ENCODE data around the gene PTPRB.

PTPRB gene

GRCh38 chr12:70605976-70606375 lies 31.3 kb downstream of the PTPRB start:
- no peak overlapping the region for H4K8ac ChIP-seq (ENCODE audit: low read depth, low read length)
- no peaks in the 10 kb centered on the region for H3K36me3 ChIP-seq (ENCODE audit: control insufficient read depth, insufficient read depth, low read length)
- no peak overlapping the region for H3K4me3 ChIP-seq (ENCODE audit: low read length)
- no peak overlapping the region for H2AK5ac ChIP-seq (ENCODE audit: low read length)
- H3K4me1 ChIP-seq (ENCODE audit: control insufficient read depth, low read depth, low read length) = no peaks in the 10 kb centered on the region
- WGBS (ENCODE audit: extremely low coverage, insufficient coverage, low lambda C conversion rate) = no CpG with 5 or more reads among the region's 5 CpGs
- H2BK5ac ChIP-seq (ENCODE audit: low read length) = no peak overlapping the region
- H3K9ac ChIP-seq (ENCODE audit: low read length) = no peak overlapping the region
- no peak overlapping the region for H3K56ac ChIP-seq (ENCODE audit: low read length)
- DNase-seq = no peak
- no peaks in the 10 kb centered on the region for H3K27me3 ChIP-seq (ENCODE audit: insufficient read depth, low read length, poor library complexity)
- no peak overlapping the region for H3K4ac ChIP-seq (ENCODE audit: low read depth, low read length)
- no peak overlapping the region for H3K4me2 ChIP-seq (ENCODE audit: low read length)
- H2BK120ac ChIP-seq (ENCODE audit: low read depth, low read length) = no peak overlapping the region
- H3K79me1 ChIP-seq (ENCODE audit: low read length) = no peaks in the 10 kb centered on the region
- no peak overlapping the region for H3K18ac ChIP-seq (ENCODE audit: low read length)
- H3K27ac ChIP-seq (ENCODE audit: low read depth, low read length) = no peak overlapping the region
- H2BK15ac ChIP-seq (replicated peaks; ENCODE audit: low read depth) = no peak overlapping the region
- no peak overlapping the region for H4K5ac ChIP-seq (ENCODE audit: low read length)
- no peak overlapping the region for H3K23ac ChIP-seq (ENCODE audit: low read length)
- H3K79me2 ChIP-seq (ENCODE audit: control insufficient read depth, insufficient read depth, low read length) = no peaks in the 10 kb centered on the region

DNA sequence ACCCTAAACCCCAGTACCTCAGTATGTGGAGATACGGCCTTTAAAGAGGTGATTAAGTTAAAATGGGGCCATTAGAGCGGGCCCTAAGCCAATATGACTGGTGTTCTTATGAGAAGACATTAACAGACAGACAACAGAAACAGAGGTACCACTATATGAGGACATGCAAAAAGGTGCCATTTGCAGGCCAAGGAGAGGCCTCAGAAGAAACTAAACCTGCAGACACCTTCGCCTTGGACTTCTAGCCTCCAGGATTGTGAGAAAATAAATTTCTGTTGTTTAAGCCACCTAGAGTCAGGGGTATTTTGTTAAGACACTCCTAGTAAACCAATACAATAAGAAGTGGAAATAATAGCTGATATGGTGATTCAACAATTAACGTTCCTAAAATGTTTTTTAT lies 32.6 kb downstream of the PTPRB start:
- H3K4me1 ChIP-seq (ENCODE audit: control insufficient read depth, low read depth, low read length) = no peaks in the 10 kb centered on the region
- DNase-seq = no peak
- H3K27ac ChIP-seq (ENCODE audit: low read depth, low read length) = no peak overlapping the region
- no peak overlapping the region for H3K23ac ChIP-seq (ENCODE audit: low read length)
- H3K4me3 ChIP-seq (ENCODE audit: low read length) = no peak overlapping the region
- H3K36me3 ChIP-seq (ENCODE audit: control insufficient read depth, insufficient read depth, low read length) = no peaks in the 10 kb centered on the region
- H4K8ac ChIP-seq (ENCODE audit: low read depth, low read length) = no peak overlapping the region
- no peak overlapping the region for H3K4me2 ChIP-seq (ENCODE audit: low read length)
- H3K9ac ChIP-seq (ENCODE audit: low read length) = no peak overlapping the region
- no peaks in the 10 kb centered on the region for H3K27me3 ChIP-seq (ENCODE audit: insufficient read depth, low read length, poor library complexity)
- H2BK5ac ChIP-seq (ENCODE audit: low read length) = no peak overlapping the region
- H3K18ac ChIP-seq (ENCODE audit: low read length) = no peak overlapping the region
- no peak overlapping the region for H3K4ac ChIP-seq (ENCODE audit: low read depth, low read length)
- H3K56ac ChIP-seq (ENCODE audit: low read length) = no peak overlapping the region
- H2BK15ac ChIP-seq (replicated peaks; ENCODE audit: low read depth) = no peak overlapping the region
- H3K79me2 ChIP-seq (ENCODE audit: control insufficient read depth, insufficient read depth, low read length) = no peaks in the 10 kb centered on the region
- no peak overlapping the region for H4K5ac ChIP-seq (ENCODE audit: low read length)
- no peak overlapping the region for H2AK5ac ChIP-seq (ENCODE audit: low read length)
- H3K79me1 ChIP-seq (ENCODE audit: low read length) = no peaks in the 10 kb centered on the region
- no CpG with 5 or more reads among the region's 4 CpGs for WGBS (ENCODE audit: extremely low coverage, insufficient coverage, low lambda C conversion rate)
- H2BK120ac ChIP-seq (ENCODE audit: low read depth, low read length) = no peak overlapping the region

- Histone ChIP-seq H2AK5ac (ENCODE audit: low read length) (no peak overlapping the region), H3K27ac (ENCODE audit: low read depth, low read length) (no peak overlapping the region), H3K4ac (ENCODE audit: low read depth, low read length) (no peak overlapping the region), H4K8ac (ENCODE audit: low read depth, low read length) (no peak overlapping the region), H3K27me3 (ENCODE audit: insufficient read depth, low read length, poor library complexity) (no peaks in the 10 kb centered on the region), H3K9ac (ENCODE audit: low read length) (no peak overlapping the region), H4K5ac (ENCODE audit: low read length) (no peak overlapping the region), H3K23ac (ENCODE audit: low read length) (no peak overlapping the region), H3K36me3 (ENCODE audit: control insufficient read depth, insufficient read depth, low read length) (no peaks in the 10 kb centered on the region), H3K79me2 (ENCODE audit: control insufficient read depth, insufficient read depth, low read length) (no peaks in the 10 kb centered on the region), H2BK15ac (replicated peaks; ENCODE audit: low read depth) (no peak overlapping the region), H3K18ac (ENCODE audit: low read length) (no peak overlapping the region), H2BK120ac (ENCODE audit: low read depth, low read length) (no peak overlapping the region), H2BK5ac (ENCODE audit: low read length) (no peak overlapping the region), H3K4me1 (ENCODE audit: control insufficient read depth, low read depth, low read length) (no peaks in the 10 kb centered on the region), H3K56ac (ENCODE audit: low read length) (no peak overlapping the region), H3K4me3 (ENCODE audit: low read length) (no peak overlapping the region), H3K79me1 (ENCODE audit: low read length) (no peaks in the 10 kb centered on the region), H3K4me2 (ENCODE audit: low read length) (no peak overlapping the region)
- WGBS (ENCODE audit: extremely low coverage, insufficient coverage, low lambda C conversion rate) = no CpG with 5 or more reads among the region's 1 CpG
- DNase-seq = no peak
These were observed 34.2 kb downstream of the PTPRB start for GRCh38 chr12:70603044-70603443.

- DNase-seq = no peak
- Histone ChIP-seq H3K4me2 (ENCODE audit: low read length) (no peak overlapping the region), H3K36me3 (ENCODE audit: control insufficient read depth, insufficient read depth, low read length) (no peaks in the 10 kb centered on the region), H3K18ac (ENCODE audit: low read length) (no peak overlapping the region), H4K8ac (ENCODE audit: low read depth, low read length) (no peak overlapping the region), H3K27me3 (ENCODE audit: insufficient read depth, low read length, poor library complexity) (no peaks in the 10 kb centered on the region), H3K4me1 (ENCODE audit: control insufficient read depth, low read depth, low read length) (no peaks in the 10 kb centered on the region), H4K5ac (ENCODE audit: low read length) (no peak overlapping the region), H3K27ac (ENCODE audit: low read depth, low read length) (no peak overlapping the region), H2BK120ac (ENCODE audit: low read depth, low read length) (no peak overlapping the region), H3K56ac (ENCODE audit: low read length) (no peak overlapping the region), H3K79me2 (ENCODE audit: control insufficient read depth, insufficient read depth, low read length) (no peaks in the 10 kb centered on the region), H2BK15ac (replicated peaks; ENCODE audit: low read depth) (no peak overlapping the region), H3K4me3 (ENCODE audit: low read length) (no peak overlapping the region), H3K4ac (ENCODE audit: low read depth, low read length) (no peak overlapping the region), H3K9ac (ENCODE audit: low read length) (no peak overlapping the region), H3K23ac (ENCODE audit: low read length) (no peak overlapping the region), H2AK5ac (ENCODE audit: low read length) (no peak overlapping the region), H3K79me1 (ENCODE audit: low read length) (no peaks in the 10 kb centered on the region), H2BK5ac (ENCODE audit: low read length) (no peak overlapping the region)
- WGBS (ENCODE audit: extremely low coverage, insufficient coverage, low lambda C conversion rate) = no CpG with 5 or more reads among the region's 4 CpGs
These were observed 38.6 kb downstream of the PTPRB start for GRCh38 chr12:70598467-70599193.

GRCh38 chr12:70592664-70593063 lies 44.6 kb downstream of the PTPRB start:
- no peaks in the 10 kb centered on the region for H3K27me3 ChIP-seq (ENCODE audit: insufficient read depth, low read length, poor library complexity)
- H3K23ac ChIP-seq (ENCODE audit: low read length) = no peak overlapping the region
- H3K18ac ChIP-seq (ENCODE audit: low read length) = no peak overlapping the region
- H3K79me2 ChIP-seq (ENCODE audit: control insufficient read depth, insufficient read depth, low read length) = no peaks in the 10 kb centered on the region
- H4K5ac ChIP-seq (ENCODE audit: low read length) = no peak overlapping the region
- no peak overlapping the region for H3K27ac ChIP-seq (ENCODE audit: low read depth, low read length)
- no peaks in the 10 kb centered on the region for H3K79me1 ChIP-seq (ENCODE audit: low read length)
- no peak overlapping the region for H4K8ac ChIP-seq (ENCODE audit: low read depth, low read length)
- H3K4me3 ChIP-seq (ENCODE audit: low read length) = no peak overlapping the region
- H3K4me2 ChIP-seq (ENCODE audit: low read length) = no peak overlapping the region
- H2BK120ac ChIP-seq (ENCODE audit: low read depth, low read length) = no peak overlapping the region
- H3K9ac ChIP-seq (ENCODE audit: low read length) = no peak overlapping the region
- no peak overlapping the region for H3K56ac ChIP-seq (ENCODE audit: low read length)
- no peak overlapping the region for H2BK15ac ChIP-seq (replicated peaks; ENCODE audit: low read depth)
- H3K4ac ChIP-seq (ENCODE audit: low read depth, low read length) = no peak overlapping the region
- no CpG with 5 or more reads among the region's 2 CpGs for WGBS (ENCODE audit: extremely low coverage, insufficient coverage, low lambda C conversion rate)
- no peaks in the 10 kb centered on the region for H3K4me1 ChIP-seq (ENCODE audit: control insufficient read depth, low read depth, low read length)
- no peak for DNase-seq
- no peaks in the 10 kb centered on the region for H3K36me3 ChIP-seq (ENCODE audit: control insufficient read depth, insufficient read depth, low read length)
- H2BK5ac ChIP-seq (ENCODE audit: low read length) = no peak overlapping the region
- no peak overlapping the region for H2AK5ac ChIP-seq (ENCODE audit: low read length)
